HG03159 (cell line): ENCODE results near the gene RIPOR3.

Source experiments
- ATAC-seq: cut with Tn5 transposase; IDR thresholded peaks from one replicate; pipeline ENCODE4 v1.9.1; 2021; ENCODE audit warnings: mild to moderate bottlenecking, moderate library complexity; ENCODE audit not compliant: unreplicated experiment

The RIPOR3 gene

DNA sequence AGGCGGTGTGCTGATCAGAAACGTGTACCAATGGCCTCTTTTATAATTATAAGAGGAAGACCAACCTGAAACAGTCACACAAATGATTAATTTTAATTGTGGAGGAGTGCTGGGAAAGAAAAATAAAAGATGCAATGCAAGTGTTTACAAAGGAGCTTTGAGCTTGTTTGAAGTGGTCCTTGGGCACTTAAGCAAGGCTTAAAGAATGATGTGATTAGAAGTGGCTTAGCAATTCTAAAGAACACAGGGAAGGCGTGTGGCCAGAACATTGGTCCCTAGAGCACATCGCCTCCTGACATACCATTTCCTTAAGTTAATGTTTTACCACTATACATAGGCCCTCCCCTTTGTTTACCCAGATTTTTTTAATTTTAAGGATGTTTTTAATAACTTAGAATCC lies 155.0 kb downstream of the RIPOR3 start:
- no peak for ATAC-seq
